Liver (tissue), 9 donors: Measurements from ENCODE around the gene MYOM3. TPM values are rescaled to one million over a fixed set of nuclear protein-coding genes. Genes with fewer than 3 reads are reported as not detected.

Experiments used
- DNase-seq: peaks from one replicate; pipeline ENCODE4 v3.0.0-alpha.2; 2017; ENCODE audit warnings: low spot score
- H3K27ac ChIP-seq, 2 donors: one replicate each; pipeline ENCODE4 v1.7.0; 2013; ENCODE audit warnings: inconsistent platforms in 2 of 2, low read length in 2 of 2, control low read depth in 1 of 2, low read depth in 1 of 2, mild to moderate bottlenecking in 1 of 2
- H3K27me3 ChIP-seq, 4 donors: one replicate each; pipeline versions ENCODE4 v1.6.1 to v1.7.0; 2013; ENCODE audit warnings: low read length in 3 of 4, inconsistent platforms in 1 of 4, mild to moderate bottlenecking in 1 of 4, moderate library complexity in 1 of 4; ENCODE audit not compliant: control insufficient read depth in 4 of 4, insufficient read depth in 4 of 4
- H3K36me3 ChIP-seq, 4 donors: one replicate each; pipeline versions ENCODE4 v1.6.1 to v1.7.0; 2013; ENCODE audit warnings: low read length in 3 of 4, mild to moderate bottlenecking in 3 of 4, low read depth in 1 of 4, moderate library complexity in 1 of 4; ENCODE audit not compliant: control insufficient read depth in 4 of 4, insufficient read depth in 3 of 4
- H3K4me1 ChIP-seq, 4 donors: one replicate each; pipeline versions ENCODE4 v1.6.1 to v1.7.0; 2013; ENCODE audit warnings: low read length in 3 of 4, mild to moderate bottlenecking in 3 of 4, moderate library complexity in 1 of 4; ENCODE audit not compliant: control insufficient read depth in 4 of 4, insufficient read depth in 4 of 4
- H3K4me3 ChIP-seq, 3 donors: one replicate each; pipeline versions ENCODE4 v1.6.1 to v1.7.0; 2013; ENCODE audit warnings: low read length in 3 of 3, control low read depth in 1 of 3, low read depth in 1 of 3, mild to moderate bottlenecking in 1 of 3
- H3K9ac ChIP-seq, 2 donors: one replicate each; pipeline ENCODE4 v1.7.0; 2013; ENCODE audit warnings: low read length in 2 of 2, mild to moderate bottlenecking in 2 of 2, moderate library complexity in 2 of 2, control low read depth in 1 of 2, low read depth in 1 of 2
- H3K9me3 ChIP-seq, 4 donors: one replicate each; pipeline versions ENCODE4 v1.6.1 to v1.7.0; 2013; ENCODE audit warnings: low read length in 3 of 4; ENCODE audit not compliant: control insufficient read depth in 4 of 4
- ATF3 ChIP-seq: IDR thresholded peaks from 2 replicates; pipeline ENCODE4 v1.6.1; 2016; ENCODE audit warnings: antibody characterized with exemption
- CTCF ChIP-seq: fragments of 150-350 bp; IDR thresholded peaks from 2 replicates; pipeline ENCODE4 v1.5.1; 2017; ENCODE audit warnings: improper control_type of control experiment, low read depth, low read length; ENCODE audit not compliant: missing input control
- EGR1 ChIP-seq, 2 donors: IDR thresholded peaks; 2 replicates each; pipeline ENCODE4 v1.6.1; 2016 to 2018; ENCODE audit warnings: antibody characterized with exemption in 2 of 2, low read depth in 2 of 2
- FOXA1 ChIP-seq: IDR thresholded peaks from 2 replicates; pipeline ENCODE4 v1.6.1; 2016; ENCODE audit warnings: antibody characterized with exemption
- FOXA2 ChIP-seq: IDR thresholded peaks from 2 replicates; pipeline ENCODE4 v1.6.1; 2016; ENCODE audit warnings: antibody characterized with exemption
- GABPA ChIP-seq, 2 donors: IDR thresholded peaks in 1 of 2; conservative IDR thresholded peaks in 1 of 2; 2 replicates each; pipeline ENCODE4 v1.6.1; 2016; ENCODE audit warnings: antibody characterized with exemption in 2 of 2, mild to moderate bottlenecking in 1 of 2, moderate library complexity in 1 of 2
- HNF4A ChIP-seq, 2 donors: conservative IDR thresholded peaks; 2 replicates each; pipeline ENCODE4 v1.6.1; 2016; ENCODE audit warnings: antibody characterized with exemption in 2 of 2, mild to moderate bottlenecking in 2 of 2
- HNF4G ChIP-seq: IDR thresholded peaks from 2 replicates; pipeline ENCODE4 v1.6.1; 2016; ENCODE audit warnings: antibody characterized with exemption
- JUND ChIP-seq, 2 donors: IDR thresholded peaks; 2 replicates each; pipeline ENCODE4 v1.6.1; 2016; ENCODE audit warnings: antibody characterized with exemption in 2 of 2
- NR2F2 ChIP-seq: IDR thresholded peaks from 2 replicates; pipeline ENCODE4 v1.6.1; 2016; ENCODE audit warnings: antibody characterized with exemption
- RAD21 ChIP-seq, 2 donors: IDR thresholded peaks; 2 replicates each; pipeline ENCODE4 v1.6.1; 2016; ENCODE audit warnings: antibody characterized with exemption in 2 of 2, mild to moderate bottlenecking in 2 of 2
- REST ChIP-seq: IDR thresholded peaks from 2 replicates; pipeline ENCODE4 v1.6.1; 2016; ENCODE audit warnings: antibody characterized with exemption, mild to moderate bottlenecking
- RXRA ChIP-seq, 2 donors: IDR thresholded peaks; 2 replicates each; pipeline ENCODE4 v1.6.1; 2017 to 2018; ENCODE audit warnings: antibody characterized with exemption in 2 of 2, mild to moderate bottlenecking in 1 of 2
- SP1 ChIP-seq: IDR thresholded peaks from 2 replicates; pipeline ENCODE4 v1.6.1; 2018; ENCODE audit warnings: antibody characterized with exemption, mild to moderate bottlenecking
- YY1 ChIP-seq: IDR thresholded peaks from 2 replicates; pipeline ENCODE4 v1.6.1; 2016; ENCODE audit warnings: antibody characterized with exemption, mild to moderate bottlenecking
- ZBTB33 ChIP-seq: IDR thresholded peaks from 2 replicates; pipeline ENCODE4 v1.6.1; 2016; ENCODE audit warnings: antibody characterized with exemption
- WGBS: extraction: QIAGEN DNeasy Blood & Tissue Kit; methylation state at CpG from one replicate; pipeline ENCODE4 v1.1.7; 2013; 5-methylcytosine and 5-hydroxymethylcytosine counted together
- polyA plus RNA-seq, 2 donors: library from polyadenylated mRNA; stranded (reverse) in 1 of 2; unstranded in 1 of 2; fragments of 200-250 nt in 1 of 2; fragments of >200 nt in 1 of 2; fragmentation: Nextera tagmentation in 1 of 2; extraction: Ambion mirVana in 1 of 2; gene quantifications; one replicate each; pipeline versions ENCODE4 v1.2.1 to v1.2.3, GENCODE V29; 2013 to 2015
- total RNA-seq, 2 donors: library from RNA; depleted of rRNA; stranded (reverse); fragments of >200 nt; gene quantifications; one replicate each; pipeline ENCODE4 v1.2.3, GENCODE V29; 2014
- TF ChIP-seq, protein P1 (sequence below): IDR thresholded peaks from 2 replicates; pipeline ENCODE4 v1.6.1; 2016; ENCODE audit warnings: antibody characterized with exemption
- donor health status: healthy.
- donor health status: healthy.
- donor health status: healthy.
- donor health status: healthy.
- donor health status: healthy.

Gene MYOM3
- total and polyA plus RNA-seq, 4 donors: 0.01 to 0.17 (median 0.05) TPM; not detected in 1

GRCh38 chr1:24051206-24051945, 60.6 kb downstream of the MYOM3 start:
- no peak overlapping the region for H3K9ac ChIP-seq
- TF ChIP-seq FOXA2 (no peak), ZBTB33 (no peak), CTCF (no peak), REST (no peak), SP1 (no peak)
- no peaks in the 10 kb centered on the region for H3K9me3 ChIP-seq
- no peak for DNase-seq
- H3K4me1 ChIP-seq: no peaks in the 10 kb centered on the region
- H3K27me3 ChIP-seq: no peaks in the 10 kb centered on the region
- no peaks in the 10 kb centered on the region for H3K36me3 ChIP-seq
- 77% methylated on average over 7 of the region's 7 CpGs for WGBS
- no peak overlapping the region for H3K27ac ChIP-seq
- no peak overlapping the region for H3K4me3 ChIP-seq

GRCh38 chr1:24049733-24050132, 62.2 kb downstream of the MYOM3 start:
- no peaks in the 10 kb centered on the region for H3K4me1 ChIP-seq
- no peak overlapping the region for H3K27ac ChIP-seq
- WGBS: 94% methylated on average over 7 of the region's 7 CpGs
- no peaks in the 10 kb centered on the region for H3K36me3 ChIP-seq
- no peaks in the 10 kb centered on the region for H3K27me3 ChIP-seq
- no peak overlapping the region for H3K9ac ChIP-seq
- no peak for DNase-seq
- no peak overlapping the region for H3K4me3 ChIP-seq
- no peaks in the 10 kb centered on the region for H3K9me3 ChIP-seq
- TF ChIP-seq ATF3: no peak
- TF ChIP-seq HNF4A (conservative IDR thresholded peaks at IDR 0.05): no peak
- TF ChIP-seq YY1: no peak
- no peak for TF ChIP-seq RXRA (IDR thresholded peaks at IDR 0.05)
- TF ChIP-seq EGR1 (IDR thresholded peaks at IDR 0.05; ENCODE audit: low read depth in 2 of 2): no peak
- TF ChIP-seq, protein P1, sequence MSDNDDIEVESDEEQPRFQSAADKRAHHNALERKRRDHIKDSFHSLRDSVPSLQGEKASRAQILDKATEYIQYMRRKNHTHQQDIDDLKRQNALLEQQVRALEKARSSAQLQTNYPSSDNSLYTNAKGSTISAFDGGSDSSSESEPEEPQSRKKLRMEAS: no peak
- no peak for TF ChIP-seq NR2F2
- no peak for TF ChIP-seq FOXA1
- TF ChIP-seq JUND (IDR thresholded peaks at IDR 0.05): no peak
- TF ChIP-seq HNF4G: no peak
- no peak for TF ChIP-seq GABPA (IDR thresholded peaks at IDR 0.05 in 1 of 2, conservative IDR thresholded peaks at IDR 0.05 in 1 of 2)
- no peak for TF ChIP-seq CTCF
- TF ChIP-seq REST: no peak
- no peak for TF ChIP-seq RAD21 (IDR thresholded peaks at IDR 0.05)
- no peak for TF ChIP-seq FOXA2
